HG02763 (cell line): ENCODE measurements around the gene DCDC1.

ENCODE experiments used
- ATAC-seq: cut with Tn5 transposase; IDR thresholded peaks from one replicate; pipeline ENCODE4 v1.9.1; 2021; ENCODE audit warnings: mild to moderate bottlenecking, moderate library complexity; ENCODE audit not compliant: unreplicated experiment

DCDC1 gene

GRCh38 chr11:30917859-30918478 lies 451.6 kb downstream of the DCDC1 start:
- ATAC-seq, result no peak

- ATAC-seq, result no peak
Measured at GRCh38 chr11:30917266-30917665, 452.3 kb downstream of the DCDC1 start.

GRCh38 chr11:30916764-30917163 lies 452.8 kb downstream of the DCDC1 start:
- no peak for ATAC-seq

GRCh38 chr11:30914143-30914762 lies 455.3 kb downstream of the DCDC1 start:
- ATAC-seq, result no peak

GRCh38 chr11:30911247-30911646 lies 458.3 kb downstream of the DCDC1 start:
- no peak for ATAC-seq

- ATAC-seq, result no peak
Measured at GRCh38 chr11:30908857-30909256, 460.7 kb downstream of the DCDC1 start.

- ATAC-seq, result no peak
Measured at GRCh38 chr11:30908272-30908671, 461.3 kb downstream of the DCDC1 start.

- ATAC-seq, result no peak
Measured at GRCh38 chr11:30902929-30903328, 466.6 kb downstream of the DCDC1 start.

GRCh38 chr11:30895046-30895445 lies 474.5 kb downstream of the DCDC1 start:
- no peak for ATAC-seq

GRCh38 chr11:30893318-30893717 lies 476.2 kb downstream of the DCDC1 start:
- ATAC-seq, result no peak

GRCh38 chr11:30889143-30889794 lies 480.3 kb downstream of the DCDC1 start:
- ATAC-seq, result no peak

GRCh38 chr11:30879322-30880005 lies 490.1 kb downstream of the DCDC1 start:
- ATAC-seq, result no peak

- ATAC-seq, result no peak
Measured at GRCh38 chr11:30878400-30878799, 491.1 kb downstream of the DCDC1 start.

- no peak for ATAC-seq
Measured at GRCh38 chr11:30876663-30877396, 492.7 kb downstream of the DCDC1 start.

- ATAC-seq, result no peak
Measured at GRCh38 chr11:30876228-30876627, 493.3 kb downstream of the DCDC1 start.

- no peak for ATAC-seq
Measured at GRCh38 chr11:30875806-30876205, 493.7 kb downstream of the DCDC1 start.

- ATAC-seq, result no peak
Measured at GRCh38 chr11:30873924-30874610, 495.5 kb downstream of the DCDC1 start.

GRCh38 chr11:30868626-30869081 lies 500.9 kb downstream of the DCDC1 start:
- no peak for ATAC-seq

GRCh38 chr11:30863209-30863608 lies 506.3 kb downstream of the DCDC1 start:
- ATAC-seq, result no peak

GRCh38 chr11:30861531-30861930 lies 508.0 kb downstream of the DCDC1 start:
- ATAC-seq, result no peak
